ENCODE results near the gene PAQR4. TPM values are rescaled to one million over a fixed set of nuclear protein-coding genes. Genes with fewer than 3 reads are reported as not detected.

The PAQR4 gene
- total and polyA plus RNA-seq, 2 of the 13 experiments (the other 11 are each of a cell fraction or from before 2014, with no cell fraction given) = 15.9 to 24.8 TPM

DNA sequence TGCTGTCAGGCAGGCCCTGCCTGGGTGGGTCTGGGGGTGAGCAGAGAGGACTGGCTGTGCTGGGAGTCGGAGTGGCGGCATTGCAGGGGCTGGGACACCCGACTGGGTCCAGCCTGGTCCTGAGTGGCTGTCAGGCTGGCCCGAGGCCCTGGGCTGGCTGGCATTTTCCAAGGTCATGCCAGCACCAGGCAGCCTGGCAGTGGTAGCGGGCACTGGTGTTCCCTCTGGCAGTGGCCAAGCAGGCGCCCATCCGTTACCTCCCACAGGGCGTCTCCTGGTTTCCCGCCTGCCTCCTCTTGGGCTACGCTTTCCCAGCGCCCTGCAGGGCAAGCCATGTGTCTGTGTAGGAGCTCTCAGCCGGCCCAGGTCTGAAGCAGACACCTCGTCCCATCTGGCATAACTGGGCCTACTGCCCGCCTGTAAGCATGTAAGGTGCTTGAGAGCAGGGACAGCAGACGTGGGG is 16.8 kb downstream of the PAQR4 start:
- H2AFZ ChIP-seq (ENCODE audit: low read length) = no peak overlapping the region
- H3K27ac ChIP-seq (ENCODE audit: extremely low read length, insufficient read depth, low read length) = no peak overlapping the region
- H3K79me2 ChIP-seq (ENCODE audit: insufficient read depth, low read length) = no peaks in the 10 kb centered on the region
- in situ Hi-C loops (cut with HindIII; ENCODE audit: extremely low pct_ligation_motif_present, low pct_unique_long_range_greater_than_20kb) = no loop called here
- peak; percentile 3; the same call in 1 of the 3 replicates for ATAC-seq
- H3K27me3 ChIP-seq (ENCODE audit: control insufficient read depth in 1 of 2, insufficient read depth in 2 of 2, low read length in 2 of 2) = peaks cover 19 to 56% of the 10 kb centered on the region in 2 experiments
- H3K4me1 ChIP-seq (ENCODE audit: insufficient read depth, low read length) = peaks cover 25% of the 10 kb centered on the region
- POLR2A ChIA-PET = no interaction called here
- H3K36me3 ChIP-seq (replicated peaks in 1 of 2; ENCODE audit: control insufficient read depth in 1 of 2, insufficient read depth in 2 of 2, low read length in 2 of 2) = no peaks in the 10 kb centered on the region
- intact Hi-C loops (cut with micrococcal nuclease; ENCODE audit: unreplicated experiment) = no loop called here
- no peak for FAIRE-seq
- H3K9ac ChIP-seq (ENCODE audit: insufficient read depth, low read depth, low read length) = no peak overlapping the region
- H4K20me1 ChIP-seq (ENCODE audit: insufficient read depth, low read length) = no peaks in the 10 kb centered on the region
- no peak overlapping the region for H3K4me2 ChIP-seq (ENCODE audit: low read depth, low read length)
- no peak for DNase-seq (ENCODE audit: low spot score)
- no peak overlapping the region for H3K4me3 ChIP-seq (replicated peaks in 1 of 3; ENCODE audit: insufficient read depth in 1 of 3, low read depth in 2 of 3, low read length in 3 of 3)
- TF ChIP-seq HNRNPL (IDR thresholded peaks at IDR 0.05; ENCODE audit: low read depth, low read length) = 0 out of 2 replicates have a peak, but pooled peaks have one; percentile 45
- TF ChIP-seq, protein P1, sequence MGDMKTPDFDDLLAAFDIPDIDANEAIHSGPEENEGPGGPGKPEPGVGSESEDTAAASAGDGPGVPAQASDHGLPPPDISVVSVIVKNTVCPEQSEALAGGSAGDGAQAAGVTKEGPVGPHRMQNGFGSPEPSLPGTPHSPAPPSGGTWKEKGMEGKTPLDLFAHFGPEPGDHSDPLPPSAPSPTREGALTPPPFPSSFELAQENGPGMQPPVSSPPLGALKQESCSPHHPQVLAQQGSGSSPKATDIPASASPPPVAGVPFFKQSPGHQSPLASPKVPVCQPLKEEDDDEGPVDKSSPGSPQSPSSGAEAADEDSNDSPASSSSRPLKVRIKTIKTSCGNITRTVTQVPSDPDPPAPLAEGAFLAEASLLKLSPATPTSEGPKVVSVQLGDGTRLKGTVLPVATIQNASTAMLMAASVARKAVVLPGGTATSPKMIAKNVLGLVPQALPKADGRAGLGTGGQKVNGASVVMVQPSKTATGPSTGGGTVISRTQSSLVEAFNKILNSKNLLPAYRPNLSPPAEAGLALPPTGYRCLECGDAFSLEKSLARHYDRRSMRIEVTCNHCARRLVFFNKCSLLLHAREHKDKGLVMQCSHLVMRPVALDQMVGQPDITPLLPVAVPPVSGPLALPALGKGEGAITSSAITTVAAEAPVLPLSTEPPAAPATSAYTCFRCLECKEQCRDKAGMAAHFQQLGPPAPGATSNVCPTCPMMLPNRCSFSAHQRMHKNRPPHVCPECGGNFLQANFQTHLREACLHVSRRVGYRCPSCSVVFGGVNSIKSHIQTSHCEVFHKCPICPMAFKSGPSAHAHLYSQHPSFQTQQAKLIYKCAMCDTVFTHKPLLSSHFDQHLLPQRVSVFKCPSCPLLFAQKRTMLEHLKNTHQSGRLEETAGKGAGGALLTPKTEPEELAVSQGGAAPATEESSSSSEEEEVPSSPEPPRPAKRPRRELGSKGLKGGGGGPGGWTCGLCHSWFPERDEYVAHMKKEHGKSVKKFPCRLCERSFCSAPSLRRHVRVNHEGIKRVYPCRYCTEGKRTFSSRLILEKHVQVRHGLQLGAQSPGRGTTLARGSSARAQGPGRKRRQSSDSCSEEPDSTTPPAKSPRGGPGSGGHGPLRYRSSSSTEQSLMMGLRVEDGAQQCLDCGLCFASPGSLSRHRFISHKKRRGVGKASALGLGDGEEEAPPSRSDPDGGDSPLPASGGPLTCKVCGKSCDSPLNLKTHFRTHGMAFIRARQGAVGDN (CRISPR knock-in tag; IDR thresholded peaks at IDR 0.05) = 0 out of 2 replicates have a peak, but pooled peaks have one; percentile 1
- TF ChIP-seq, protein P2, sequence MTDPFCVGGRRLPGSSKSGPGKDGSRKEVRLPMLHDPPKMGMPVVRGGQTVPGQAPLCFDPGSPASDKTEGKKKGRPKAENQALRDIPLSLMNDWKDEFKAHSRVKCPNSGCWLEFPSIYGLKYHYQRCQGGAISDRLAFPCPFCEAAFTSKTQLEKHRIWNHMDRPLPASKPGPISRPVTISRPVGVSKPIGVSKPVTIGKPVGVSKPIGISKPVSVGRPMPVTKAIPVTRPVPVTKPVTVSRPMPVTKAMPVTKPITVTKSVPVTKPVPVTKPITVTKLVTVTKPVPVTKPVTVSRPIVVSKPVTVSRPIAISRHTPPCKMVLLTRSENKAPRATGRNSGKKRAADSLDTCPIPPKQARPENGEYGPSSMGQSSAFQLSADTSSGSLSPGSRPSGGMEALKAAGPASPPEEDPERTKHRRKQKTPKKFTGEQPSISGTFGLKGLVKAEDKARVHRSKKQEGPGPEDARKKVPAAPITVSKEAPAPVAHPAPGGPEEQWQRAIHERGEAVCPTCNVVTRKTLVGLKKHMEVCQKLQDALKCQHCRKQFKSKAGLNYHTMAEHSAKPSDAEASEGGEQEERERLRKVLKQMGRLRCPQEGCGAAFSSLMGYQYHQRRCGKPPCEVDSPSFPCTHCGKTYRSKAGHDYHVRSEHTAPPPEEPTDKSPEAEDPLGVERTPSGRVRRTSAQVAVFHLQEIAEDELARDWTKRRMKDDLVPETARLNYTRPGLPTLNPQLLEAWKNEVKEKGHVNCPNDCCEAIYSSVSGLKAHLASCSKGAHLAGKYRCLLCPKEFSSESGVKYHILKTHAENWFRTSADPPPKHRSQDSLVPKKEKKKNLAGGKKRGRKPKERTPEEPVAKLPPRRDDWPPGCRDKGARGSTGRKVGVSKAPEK (CRISPR knock-in tag; IDR thresholded peaks at IDR 0.05; ENCODE audit: borderline replicate concordance) = no peak
- CTCF ChIA-PET (ENCODE audit: low intra/inter-chr PET ratio, low total read pairs) = no interaction called here
- WGBS (ENCODE audit: low lambda C conversion rate) = 0% methylated on average over 1 of the region's 15 CpGs
- BruUV-seq (replicated peaks) = no TSS peak
- H3K9me3 ChIP-seq (ENCODE audit: low read length) = no peaks in the 10 kb centered on the region
